Liver (tissue), 3 donors: ENCODE results near the gene B3GNT2.

Source experiments
- CTCF ChIP-seq: fragments of 150-350 bp; IDR thresholded peaks from 2 replicates; pipeline ENCODE4 v1.5.1; 2017; ENCODE audit warnings: improper control_type of control experiment, low read depth, low read length; ENCODE audit not compliant: missing input control
- HNF4A ChIP-seq, 2 donors: conservative IDR thresholded peaks; 2 replicates each; pipeline ENCODE4 v1.6.1; 2016; ENCODE audit warnings: antibody characterized with exemption in 2 of 2, mild to moderate bottlenecking in 2 of 2
- REST ChIP-seq: IDR thresholded peaks from 2 replicates; pipeline ENCODE4 v1.6.1; 2016; ENCODE audit warnings: antibody characterized with exemption, mild to moderate bottlenecking
- donor health status: healthy.
- donor health status: healthy.

- TF ChIP-seq CTCF (no peak), REST (no peak), HNF4A (conservative IDR thresholded peaks at IDR 0.05) (peak; percentile 23 to 58)
Measured at GRCh38 chr2:62195421-62196277, at the start of gene B3GNT2.
